GM19351 (cell line): ENCODE measurements around the gene CEP72.
"Not testable (repeated sequence)": the region's sequence is repeated elsewhere in the genome, so short reads cannot be mapped to it uniquely, and the experiment has no call there.

Experiments used
- ATAC-seq: cut with Tn5 transposase; IDR thresholded peaks from one replicate; pipeline ENCODE4 v1.9.1; 2021; ENCODE audit warnings: mild to moderate bottlenecking, moderate library complexity; ENCODE audit not compliant: unreplicated experiment

The CEP72 gene

DNA sequence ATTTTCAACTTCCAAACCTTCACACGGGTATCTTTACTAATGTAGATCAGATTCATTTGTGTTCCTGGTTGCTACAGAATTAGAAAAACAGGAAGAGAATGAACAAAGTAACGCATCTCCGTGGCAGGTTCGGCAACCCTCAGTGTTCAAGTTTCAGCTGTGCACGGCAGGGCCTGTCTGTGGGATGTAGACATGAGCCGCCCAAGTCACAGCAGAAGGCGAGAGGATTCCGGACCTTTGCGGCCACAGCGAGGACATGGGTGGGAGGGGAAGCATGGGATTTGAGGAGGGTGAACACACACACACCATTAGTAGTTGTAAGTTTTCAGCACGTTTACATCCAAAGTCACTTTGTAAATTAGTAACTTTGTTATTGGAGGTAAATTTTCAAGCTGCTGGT lies 31.7 kb upstream of the CEP72 start:
- no peak for ATAC-seq

DNA sequence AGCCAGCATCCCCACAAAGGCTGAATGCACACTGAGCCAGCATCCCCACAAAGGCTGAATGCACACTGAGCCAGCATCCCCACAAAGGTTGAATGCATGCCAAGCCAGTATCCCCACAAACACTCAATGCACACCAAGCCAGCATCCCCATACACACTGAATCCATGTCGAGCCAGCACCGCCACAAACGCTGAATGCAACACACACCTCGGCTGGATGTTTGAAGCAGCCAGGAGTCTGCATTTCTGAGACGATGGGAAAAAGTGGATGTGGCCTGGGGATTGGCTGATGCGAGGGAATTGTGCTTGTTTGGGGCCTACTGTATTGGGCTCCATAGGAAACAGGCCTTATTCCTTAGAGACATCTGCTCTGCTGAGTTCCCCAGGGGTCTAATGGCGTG lies 30.9 kb upstream of the CEP72 start:
- no peak for ATAC-seq

DNA sequence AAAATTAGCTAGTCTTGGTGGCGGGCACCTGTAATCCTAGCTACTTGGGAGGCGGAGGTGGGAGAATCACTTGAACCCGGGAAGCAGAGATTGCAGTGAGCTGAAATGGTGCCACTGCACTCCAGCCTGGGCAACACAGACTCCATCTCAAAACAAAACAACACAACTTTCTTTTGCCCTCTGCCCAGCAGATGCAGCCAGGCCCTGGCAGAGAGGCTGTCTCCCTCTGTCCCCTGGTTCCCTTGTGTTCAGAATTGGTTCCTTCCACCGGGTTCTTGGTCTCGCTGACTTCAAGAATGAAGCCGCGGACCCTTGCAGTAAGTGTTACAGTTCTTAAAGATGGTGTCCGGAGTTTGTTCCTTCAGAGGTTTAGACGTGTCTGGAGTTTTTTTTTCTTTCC lies 30.2 kb upstream of the CEP72 start:
- ATAC-seq: no peak

DNA sequence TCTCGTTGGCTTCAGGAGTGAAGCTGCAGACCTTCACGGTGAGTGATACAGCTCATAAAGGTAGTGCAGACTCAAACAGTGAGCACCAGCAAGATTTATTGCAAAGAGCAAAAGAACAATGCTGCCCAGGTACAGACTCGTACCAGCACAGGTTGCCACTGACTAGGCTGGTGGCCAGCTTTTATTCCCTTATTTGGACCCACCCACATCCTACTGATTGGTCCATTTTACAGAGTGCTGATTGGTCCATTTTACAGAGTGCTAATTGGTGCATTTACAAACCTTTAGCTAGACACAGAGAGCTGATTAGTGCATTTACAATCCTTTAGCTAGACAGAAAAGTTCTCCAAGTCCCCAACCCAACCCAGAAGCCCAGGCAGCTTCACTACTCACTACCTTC lies 29.7 kb upstream of the CEP72 start:
- not testable (repeated sequence) for ATAC-seq

DNA sequence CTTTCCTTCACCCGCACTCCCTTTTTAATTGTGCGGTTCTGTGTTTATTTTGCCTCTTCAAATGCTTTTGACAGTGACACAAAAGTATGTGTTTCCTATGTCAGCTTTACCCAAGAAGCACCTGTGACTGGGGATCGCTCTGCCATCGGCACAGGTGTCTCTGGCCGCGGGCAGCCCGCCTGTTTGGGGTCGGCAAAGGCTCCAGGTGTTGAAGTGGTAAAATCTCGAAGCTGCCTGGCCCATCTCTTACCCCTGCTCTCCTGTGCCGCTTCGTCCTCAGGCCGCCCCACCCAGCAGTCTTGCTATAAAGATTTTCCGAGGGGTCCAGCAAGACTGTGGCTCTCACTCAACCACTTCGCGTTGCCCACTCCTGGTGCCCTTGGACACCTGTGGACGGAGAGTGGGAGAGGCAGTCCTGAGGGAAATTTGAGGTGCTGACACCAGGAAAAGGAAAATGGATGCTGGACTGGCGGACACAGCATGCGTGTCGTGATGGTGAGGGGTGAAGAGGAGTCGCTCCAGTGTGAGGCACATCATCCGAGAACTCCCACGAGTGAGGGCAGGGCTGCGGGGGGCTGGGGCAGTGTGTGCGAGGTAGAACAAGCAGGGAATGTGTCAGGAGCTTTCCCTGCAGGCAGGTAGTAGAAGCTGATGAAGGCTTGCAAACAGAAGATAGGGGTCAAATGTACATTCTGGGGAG lies 29.1 kb upstream of the CEP72 start:
- no peak for ATAC-seq

DNA sequence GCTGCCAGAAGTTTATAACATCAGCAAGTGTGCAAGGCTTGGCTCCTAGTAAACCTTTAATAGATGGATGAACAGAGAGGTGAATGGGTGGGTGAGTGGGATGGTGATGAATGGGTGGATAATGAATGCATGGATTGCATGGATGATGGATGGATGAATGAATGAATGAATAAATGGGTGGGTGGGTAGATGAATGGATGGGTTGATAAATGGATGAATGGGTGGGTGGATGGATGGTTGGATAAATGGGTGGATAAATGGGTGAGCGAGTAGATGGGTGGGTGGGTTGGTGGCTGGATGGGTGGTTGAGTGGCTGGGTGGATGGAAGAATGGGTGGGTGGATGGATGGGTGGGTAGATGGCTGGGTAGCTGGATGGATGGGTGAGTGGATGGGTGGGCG lies 28.5 kb upstream of the CEP72 start:
- no peak for ATAC-seq

DNA sequence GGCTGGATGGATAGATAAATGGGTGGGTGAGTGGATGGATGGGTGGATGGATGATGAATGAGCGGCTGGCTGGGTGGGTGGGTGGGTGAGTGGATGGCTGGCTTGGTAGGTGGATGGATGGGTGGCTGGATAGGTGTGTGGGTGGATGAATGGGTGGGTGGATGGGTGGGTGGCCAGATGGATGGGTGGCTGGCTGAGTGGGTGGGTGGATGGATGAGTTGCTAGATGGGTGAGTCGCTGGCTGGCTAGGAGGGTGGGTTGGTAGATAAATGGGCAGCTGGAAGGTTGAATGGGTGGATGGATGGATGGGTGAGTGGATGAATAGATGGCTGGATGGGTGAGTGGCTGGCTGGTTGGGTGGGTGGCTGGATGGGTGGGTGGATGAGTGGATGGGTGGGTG lies 27.9 kb upstream of the CEP72 start:
- no peak for ATAC-seq

DNA sequence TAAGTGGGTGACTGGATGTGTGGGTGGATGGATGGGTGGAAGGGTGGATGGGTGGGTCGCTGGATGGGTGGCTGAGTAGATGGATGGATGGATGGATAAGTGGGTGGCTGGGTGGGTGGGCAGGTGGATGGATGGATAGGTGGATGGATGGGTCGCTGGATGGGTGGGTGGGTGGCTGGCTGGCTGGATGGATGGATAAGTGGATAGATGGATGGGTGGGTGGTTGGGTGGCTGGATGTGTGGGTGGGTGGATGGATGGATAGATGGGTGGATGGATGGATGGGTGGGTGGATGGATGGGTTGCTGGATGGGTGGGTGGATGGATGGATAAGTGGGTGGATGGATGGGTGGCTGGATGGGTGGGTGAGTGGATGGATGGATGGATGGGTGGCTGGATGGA lies 27.3 kb upstream of the CEP72 start:
- no peak for ATAC-seq

DNA sequence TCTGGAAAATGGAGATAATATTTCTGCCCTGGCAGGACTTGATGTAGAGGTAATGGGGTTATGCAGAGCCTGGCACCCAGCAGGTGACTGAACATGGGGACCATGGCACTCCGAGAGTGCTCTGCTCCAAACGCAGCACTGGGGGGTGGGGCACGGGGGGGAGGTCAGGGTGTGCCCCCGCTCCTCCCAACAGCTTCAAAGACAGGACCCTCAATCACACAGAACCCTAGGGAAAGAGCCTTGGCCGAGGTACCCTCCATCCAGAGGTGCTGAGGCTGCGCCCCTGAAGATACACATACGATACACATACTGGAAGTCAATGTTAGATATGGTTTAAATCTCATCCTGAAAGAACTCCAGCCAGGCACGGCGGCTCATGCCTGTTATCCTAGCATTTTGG lies 26.6 kb upstream of the CEP72 start:
- no peak for ATAC-seq

DNA sequence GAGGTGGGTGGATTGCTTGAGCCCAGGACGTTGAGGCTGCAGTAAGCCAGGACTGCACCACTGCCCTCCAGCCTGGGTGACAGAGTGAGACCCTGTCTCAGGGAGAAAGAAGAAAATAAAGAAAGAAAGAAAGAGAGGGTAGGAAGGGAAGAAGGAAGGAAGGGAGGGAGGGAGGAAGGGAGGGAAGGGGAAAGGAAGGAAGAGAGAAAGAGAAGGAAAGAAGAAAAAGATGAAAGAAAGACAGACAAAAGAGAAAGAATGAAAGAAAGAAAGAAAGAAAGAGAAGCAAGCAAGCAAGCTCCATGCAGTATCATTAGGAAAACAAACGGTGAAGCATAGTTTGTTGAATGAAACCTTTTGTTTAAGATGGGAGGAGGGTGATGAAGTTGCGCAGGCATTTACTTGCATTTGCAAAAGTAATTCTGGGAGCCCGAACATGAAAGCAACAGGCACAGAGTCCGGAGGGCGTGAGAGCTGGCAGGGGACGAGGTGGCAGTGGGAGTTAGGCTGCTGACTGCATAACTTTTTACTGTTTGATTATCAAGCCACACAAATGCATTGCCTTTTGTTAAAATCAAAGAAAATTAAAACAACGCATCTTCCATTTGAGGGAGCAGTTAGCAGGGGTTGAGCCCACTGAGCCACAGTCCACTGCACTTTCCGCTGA lies 26.0 kb upstream of the CEP72 start:
- no peak for ATAC-seq

DNA sequence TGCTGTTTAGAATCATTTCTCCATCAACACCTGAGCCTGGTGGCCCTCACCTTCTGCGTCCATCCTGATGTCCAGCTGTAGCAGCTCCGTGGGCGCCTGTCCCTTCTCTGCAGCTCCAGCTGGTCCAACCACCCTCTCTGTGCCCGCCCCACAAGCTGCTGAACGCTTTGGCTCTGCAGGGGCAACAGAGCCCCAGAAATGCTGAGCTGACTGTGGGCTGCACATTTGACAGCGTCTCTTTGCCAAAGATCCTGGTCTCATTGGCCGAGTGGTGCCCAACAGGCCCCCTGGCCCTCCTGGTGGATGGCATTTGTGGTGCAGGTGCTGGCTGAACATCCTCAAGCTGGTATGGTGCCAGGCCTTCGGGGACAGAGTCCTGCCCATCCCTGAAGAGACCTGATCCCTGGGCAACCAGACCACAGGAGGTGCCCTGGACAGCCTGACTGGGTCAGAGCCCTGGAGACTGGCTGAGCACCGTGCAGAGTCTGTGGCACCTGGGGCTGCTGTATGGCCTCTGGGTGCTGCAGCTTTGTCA lies 25.3 kb upstream of the CEP72 start:
- no peak for ATAC-seq

DNA sequence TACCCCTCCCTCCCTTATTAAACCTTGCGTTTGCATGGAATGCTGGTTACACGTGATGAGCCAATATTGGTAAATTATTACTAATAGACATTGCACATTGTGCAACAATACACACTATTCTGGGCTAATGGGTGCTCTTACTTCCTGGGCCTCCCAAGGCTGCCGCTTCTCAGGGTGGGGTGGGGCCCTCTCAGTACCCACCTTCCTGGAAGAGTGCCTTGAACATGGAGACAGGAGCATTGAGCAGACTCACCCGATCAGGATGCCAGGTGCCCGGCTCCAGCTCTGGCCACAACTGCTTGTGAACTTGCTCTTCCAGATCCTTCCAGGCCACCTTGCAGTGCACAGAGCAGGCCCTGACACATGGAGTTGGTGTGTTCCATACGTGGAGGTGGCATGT lies 24.7 kb upstream of the CEP72 start:
- ATAC-seq: no peak

DNA sequence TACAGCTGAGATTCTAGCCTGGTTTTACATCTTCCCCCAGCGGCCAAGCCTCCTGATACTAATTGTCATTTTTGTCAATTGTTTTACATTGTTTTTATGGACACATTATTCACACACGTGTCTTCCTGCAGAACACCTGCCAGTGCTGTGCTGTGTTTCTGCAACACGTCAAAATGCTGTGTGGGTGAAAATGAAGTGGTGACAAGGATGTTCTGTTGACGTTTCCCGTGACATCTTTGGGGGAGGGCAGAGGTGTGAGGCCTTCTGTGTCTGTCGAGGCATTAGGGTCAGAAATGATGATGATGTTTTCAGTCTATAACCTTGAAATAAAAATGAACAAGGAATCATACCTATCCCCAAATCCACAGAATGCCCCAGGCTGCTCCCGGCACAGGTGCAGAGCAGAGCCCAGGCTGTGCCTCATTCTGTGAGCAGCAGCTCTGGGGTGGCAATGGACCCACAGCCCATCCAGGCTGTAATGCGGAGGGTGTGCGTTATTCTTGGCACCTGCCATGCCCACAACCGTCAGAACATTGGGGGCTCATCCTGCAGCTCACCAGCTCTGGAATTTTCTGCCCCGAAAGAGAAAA lies 23.6 kb upstream of the CEP72 start:
- ATAC-seq: no peak

DNA sequence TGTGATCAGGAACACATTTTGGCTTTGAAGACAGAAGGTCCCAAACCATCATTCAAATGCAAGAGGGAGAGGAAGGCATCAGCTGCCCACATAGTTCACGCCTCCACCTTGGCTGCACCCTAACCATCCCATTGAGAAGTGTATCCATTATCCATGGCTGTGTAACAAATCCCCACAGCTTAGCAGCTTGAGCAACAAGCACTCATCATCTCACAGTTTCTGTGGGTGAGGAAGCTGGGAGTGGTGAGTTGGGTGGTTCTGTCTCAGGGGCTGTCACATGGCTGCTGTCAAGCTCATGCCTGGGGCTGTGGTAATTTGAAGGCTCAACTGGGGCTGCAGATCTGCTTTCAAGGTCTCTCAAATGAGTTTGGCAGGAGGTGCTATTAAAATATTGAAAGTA lies 23.0 kb upstream of the CEP72 start:
- no peak for ATAC-seq

DNA sequence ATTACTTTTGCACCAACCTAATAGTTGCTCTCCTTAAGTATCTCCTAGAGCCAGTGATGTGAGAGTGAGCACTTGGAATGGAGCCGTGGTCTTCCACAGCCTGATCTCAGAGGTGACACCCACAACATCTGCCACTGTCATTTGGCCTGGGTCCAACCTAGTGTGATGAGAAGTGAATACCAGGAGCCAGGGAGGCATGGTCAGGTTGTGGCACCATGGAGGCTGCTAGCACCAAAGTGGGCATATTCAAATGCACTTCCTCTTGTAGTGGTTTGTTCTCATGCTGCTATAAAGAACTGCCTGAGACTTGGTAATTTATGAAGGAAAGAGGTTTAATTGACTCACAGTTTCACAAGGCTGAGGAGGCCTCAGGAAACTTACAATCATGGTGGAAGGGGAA lies 22.6 kb upstream of the CEP72 start:
- ATAC-seq: no peak

DNA sequence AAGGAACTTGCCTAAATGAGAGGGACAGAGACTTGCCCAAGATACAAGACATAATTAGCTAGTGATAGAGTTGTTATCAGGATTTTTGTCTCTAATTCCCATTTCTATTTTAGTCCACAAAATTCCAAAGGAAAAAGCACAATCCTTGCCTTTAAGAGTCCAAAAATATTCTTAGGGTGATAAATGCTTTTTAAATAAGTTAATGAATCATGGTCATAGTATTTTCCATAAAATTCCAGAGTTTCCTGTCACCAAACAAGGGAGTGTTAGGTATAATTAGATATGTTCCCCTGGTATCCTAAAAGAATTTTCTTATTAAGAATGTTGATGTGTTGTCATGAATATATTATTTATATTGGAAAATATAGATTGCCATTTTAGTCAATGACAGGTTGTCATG lies 21.8 kb upstream of the CEP72 start:
- ATAC-seq: no peak

DNA sequence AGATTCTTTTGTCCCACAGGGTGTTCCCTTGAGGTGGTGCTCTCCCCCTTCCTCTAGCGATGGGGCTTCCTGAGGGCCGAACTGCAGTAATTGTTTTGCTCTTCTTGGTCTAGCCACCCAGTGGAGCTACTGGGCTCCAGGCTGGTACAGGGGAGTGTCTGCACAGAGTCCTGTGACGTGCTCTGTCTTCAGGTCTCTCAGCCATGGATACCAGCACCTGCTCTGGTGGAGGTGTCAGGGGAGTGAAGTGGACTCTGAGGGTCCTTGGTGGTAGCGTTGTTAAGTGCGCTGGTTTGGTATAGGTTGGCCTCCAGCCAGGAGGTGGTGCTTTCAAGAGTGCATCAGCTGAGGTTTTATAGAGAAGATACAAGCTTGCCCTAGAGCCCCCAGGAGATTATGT lies 20.4 kb upstream of the CEP72 start:
- no peak for ATAC-seq

DNA sequence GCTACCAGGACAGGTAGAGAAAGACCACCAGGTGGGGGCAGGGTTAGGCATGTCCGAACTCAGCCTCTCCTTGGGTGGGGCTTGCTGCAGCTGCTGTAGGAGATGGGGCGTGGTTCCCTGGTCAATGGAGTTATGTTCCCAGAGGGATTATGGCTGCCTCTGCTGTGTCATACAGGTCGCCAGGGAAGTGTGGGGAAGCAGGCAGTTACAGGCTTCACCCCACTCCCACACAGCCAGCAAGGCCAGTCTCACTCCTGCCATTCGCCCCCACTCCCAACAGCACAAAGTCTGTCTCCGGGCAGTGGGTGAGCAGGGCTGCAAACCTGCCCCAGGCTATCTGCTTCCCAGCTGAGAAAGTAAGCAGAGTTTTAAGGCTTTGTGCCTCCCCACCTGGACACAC lies 20.0 kb upstream of the CEP72 start:
- no peak for ATAC-seq

DNA sequence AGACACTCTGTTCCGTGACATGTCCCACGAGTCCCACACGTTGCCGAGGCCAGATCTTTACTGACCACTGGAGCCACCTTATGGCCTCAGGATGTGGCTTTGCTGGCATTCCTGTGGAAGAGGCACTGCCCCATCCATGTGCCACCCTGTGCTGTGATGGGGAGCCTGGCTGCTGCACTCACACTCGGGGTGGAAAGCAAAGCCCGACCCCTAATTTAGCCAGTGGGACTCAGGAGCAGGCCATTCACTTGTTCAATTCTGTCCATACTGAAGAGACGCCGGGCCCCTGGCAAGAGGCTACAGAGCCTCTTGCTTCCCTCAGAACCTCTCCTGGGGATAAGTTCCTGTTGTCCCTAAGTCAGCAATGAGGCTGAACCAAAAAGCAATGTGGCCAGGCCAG lies 18.6 kb upstream of the CEP72 start:
- no peak for ATAC-seq

DNA sequence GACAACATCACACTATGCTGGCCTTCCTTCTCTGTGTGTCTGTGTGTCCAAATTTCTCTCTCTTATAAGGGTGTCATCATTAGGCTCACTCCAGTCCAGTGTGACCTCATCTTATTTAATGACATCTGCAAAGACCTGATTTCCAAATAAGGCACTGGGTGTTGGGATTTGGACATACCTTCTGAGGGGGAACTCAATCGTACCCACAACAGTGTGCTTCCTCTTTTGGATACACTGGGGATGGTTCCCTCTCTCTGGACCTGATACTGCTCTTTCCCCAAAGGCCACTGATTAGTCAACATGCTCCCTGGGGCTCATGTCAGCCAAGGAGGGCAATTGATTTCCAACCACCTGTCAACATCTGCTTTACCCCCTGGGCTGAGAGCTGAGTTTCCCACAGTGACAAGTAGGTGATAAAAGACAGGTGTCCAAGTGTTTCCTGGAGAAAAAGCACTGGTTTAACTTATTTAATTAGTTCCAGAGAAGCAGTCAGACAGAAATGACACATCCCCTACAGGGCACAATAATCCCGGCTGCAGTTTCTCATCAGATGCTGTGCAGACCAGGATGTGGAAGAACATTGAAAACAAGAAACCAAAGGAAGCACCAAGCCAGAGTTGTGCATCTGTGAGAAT lies 17.8 kb upstream of the CEP72 start:
- no peak for ATAC-seq

DNA sequence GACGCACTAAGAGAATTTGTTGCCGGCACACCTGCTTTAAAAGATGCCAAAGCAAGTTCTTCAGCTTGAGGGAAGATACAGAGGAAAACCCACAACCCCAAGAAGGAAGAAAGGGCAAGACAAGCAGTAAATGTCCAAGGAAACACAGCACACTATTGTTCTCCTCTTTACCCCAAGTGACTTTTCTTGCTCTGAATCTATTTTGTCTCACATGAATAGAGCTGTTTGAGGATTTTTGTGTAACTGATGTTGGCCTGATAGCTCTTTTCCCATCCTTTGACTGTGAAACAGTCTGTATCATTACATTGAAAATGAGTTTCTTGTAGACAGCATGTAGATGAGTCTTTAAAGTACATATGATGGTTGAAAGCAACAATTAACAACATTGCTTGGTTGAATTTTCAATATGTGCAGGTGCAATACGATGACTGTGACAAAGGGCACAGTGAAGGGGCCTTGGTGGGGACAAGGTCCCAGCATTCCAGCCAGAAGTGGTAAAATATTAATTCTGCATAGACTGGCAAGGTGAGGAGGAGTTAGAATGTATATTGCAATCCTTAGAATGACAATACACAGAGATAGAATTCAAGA lies 16.8 kb upstream of the CEP72 start:
- no peak for ATAC-seq
